Upper lobe of left lung (tissue), 6 donors: Measurements from ENCODE around the gene PRDM16. TPM values are rescaled to one million over a fixed set of nuclear protein-coding genes. Genes with fewer than 3 reads are reported as not detected.

Source experiments
- ATAC-seq, 2 donors: fragments of 200-7000 bp; cut with Tn5 transposase; one replicate each; pipeline ENCODE4 v1.9.1; 2022; ENCODE audit warnings: mild to moderate bottlenecking in 2 of 2, moderate library complexity in 2 of 2; ENCODE audit not compliant: low FRiP score in 2 of 2
- DNase-seq, 2 donors: peaks; one replicate each; pipeline ENCODE4 v3.0.0-alpha.2; 2019 to 2020
- H3K27ac ChIP-seq, 4 donors: fragments of 200-600 bp; sonication (generic); one replicate each; pipeline ENCODE4 v1.5.1; 2016 to 2019
- H3K27me3 ChIP-seq, 4 donors: fragments of 200-600 bp; sonication (generic); one replicate each; pipeline ENCODE4 v1.5.1; 2017 to 2019
- H3K36me3 ChIP-seq, 4 donors: fragments of 200-600 bp; sonication (generic); one replicate each; pipeline ENCODE4 v1.5.1; 2016 to 2019
- H3K4me1 ChIP-seq, 4 donors: fragments of 200-600 bp; sonication (generic); one replicate each; pipeline ENCODE4 v1.5.1; 2018 to 2019
- H3K4me3 ChIP-seq, 4 donors: fragments of 200-600 bp; sonication (generic); one replicate each; pipeline ENCODE4 v1.5.1; 2017 to 2019; ENCODE audit warnings: mild to moderate bottlenecking in 2 of 4, moderate library complexity in 1 of 4
- H3K9me3 ChIP-seq, 4 donors: fragments of 200-600 bp; sonication (generic); one replicate each; pipeline ENCODE4 v1.5.1; 2018 to 2019
- CTCF ChIP-seq, 6 experiments: fragments of 450-650 bp in 4 of 6; fragments of 200-600 bp in 2 of 6; sonication (generic) in 2 of 6; IDR thresholded peaks; one replicate each; pipeline ENCODE4 v1.5.1; 2016 to 2019; ENCODE audit warnings: antibody characterized with exemption in 6 of 6
- EP300 ChIP-seq, 4 donors: sonication (generic); formaldehyde crosslinking; IDR thresholded peaks; one replicate each; pipeline ENCODE4 v1.5.1; 2017; ENCODE audit warnings: antibody characterized with exemption in 4 of 4, control low read depth in 2 of 4
- POLR2A ChIP-seq, 4 donors: fragments of 450-650 bp; IDR thresholded peaks; one replicate each; pipeline ENCODE4 v1.5.1; 2016 to 2017; ENCODE audit warnings: antibody characterized with exemption in 4 of 4, mild to moderate bottlenecking in 2 of 4
- POLR2AphosphoS5 ChIP-seq, 2 donors: sonication (generic); formaldehyde crosslinking; IDR thresholded peaks; one replicate each; pipeline ENCODE4 v1.5.1; 2017; ENCODE audit warnings: antibody characterized with exemption in 2 of 2
- WGBS, 2 donors: methylation state at CpG; one replicate each; pipeline ENCODE4 v1.1.5; 2017 to 2018; 5-methylcytosine and 5-hydroxymethylcytosine counted together
- total RNA-seq, 6 donors: library from RNA; depleted of rRNA in 4 of 6; stranded (reverse); fragments of >200 nt in 4 of 6; gene quantifications; one replicate each; pipeline versions ENCODE4 v1.1.0 to v1.2.1, GENCODE V29; 2016 to 2021
- donor health status: DM: no; HTN: no; CAD: no; lungs with moderate emphysema.
- donor health status: DM: no; HTN: yes; CAD: no; lungs with severe emphysema.

The PRDM16 gene
- total RNA-seq, 6 donors from 2014 or later: 12.3 to 54.5 (median 21.2) TPM

GRCh38 chr1:3441880-3442279 is 372.9 kb downstream of the PRDM16 start:
- TF ChIP-seq EP300 (IDR thresholded peaks at IDR 0.05) (no peak), POLR2A (IDR thresholded peaks at IDR 0.05) (no peak), POLR2AphosphoS5 (IDR thresholded peaks at IDR 0.05) (no peak), CTCF (IDR thresholded peaks at IDR 0.05) (no peak)
- 77 to 79% methylated on average over 4 to 8 of the region's 8 CpGs for WGBS, 2 donors
- peaks cover 0 to 4% (median 0%) of the 10 kb centered on the region in 4 donors for H3K27me3 ChIP-seq

DNA sequence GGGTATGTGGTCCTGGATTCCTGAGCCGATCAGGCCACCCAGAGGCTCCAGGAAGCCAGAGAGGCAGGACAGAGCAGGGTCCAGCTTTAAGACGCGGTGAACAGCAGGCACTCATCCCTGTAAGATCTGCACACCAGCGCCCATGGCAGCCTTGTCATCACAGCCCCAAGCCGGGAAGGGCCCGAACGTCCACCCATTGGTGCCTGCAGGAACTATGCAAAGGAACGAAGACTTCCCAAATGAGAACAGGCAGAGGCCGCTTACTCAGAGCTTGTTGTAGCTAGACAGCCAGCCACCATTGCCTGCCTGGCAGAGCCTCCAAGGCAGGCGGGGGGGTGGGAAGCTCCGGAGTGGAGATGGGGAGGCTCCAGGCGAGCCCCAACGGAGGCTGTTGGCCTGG is 373.3 kb downstream of the PRDM16 start:
- Histone ChIP-seq H3K9me3 (no peaks in the 10 kb centered on the region), H3K27me3 (peaks cover 0 to 4% (median 0%) of the 10 kb centered on the region in 4 donors), H3K36me3 (no peaks in the 10 kb centered on the region), H3K4me3 (no peak overlapping the region), H3K27ac (no peak overlapping the region), H3K4me1 (no peaks in the 10 kb centered on the region)
- TF ChIP-seq EP300 (IDR thresholded peaks at IDR 0.05): no peak
- TF ChIP-seq CTCF (IDR thresholded peaks at IDR 0.05): no peak
- no peak for TF ChIP-seq POLR2A (IDR thresholded peaks at IDR 0.05)
- no peak for TF ChIP-seq POLR2AphosphoS5 (IDR thresholded peaks at IDR 0.05)
- ATAC-seq (no peak), DNase-seq (peak in 1 of 2 donors; percentile 44)
- 71 to 77% methylated on average over 5 to 13 of the region's 13 CpGs for WGBS, 2 donors

More at GRCh38 chr1:3441880-3442279, 372.9 kb downstream of the PRDM16 start:
- Histone ChIP-seq H3K4me3 (no peak overlapping the region), H3K4me1 (no peaks in the 10 kb centered on the region), H3K36me3 (no peaks in the 10 kb centered on the region), H3K27ac (no peak overlapping the region), H3K9me3 (no peaks in the 10 kb centered on the region)
- DNase-seq: no peak
- ATAC-seq: no peak

DNA sequence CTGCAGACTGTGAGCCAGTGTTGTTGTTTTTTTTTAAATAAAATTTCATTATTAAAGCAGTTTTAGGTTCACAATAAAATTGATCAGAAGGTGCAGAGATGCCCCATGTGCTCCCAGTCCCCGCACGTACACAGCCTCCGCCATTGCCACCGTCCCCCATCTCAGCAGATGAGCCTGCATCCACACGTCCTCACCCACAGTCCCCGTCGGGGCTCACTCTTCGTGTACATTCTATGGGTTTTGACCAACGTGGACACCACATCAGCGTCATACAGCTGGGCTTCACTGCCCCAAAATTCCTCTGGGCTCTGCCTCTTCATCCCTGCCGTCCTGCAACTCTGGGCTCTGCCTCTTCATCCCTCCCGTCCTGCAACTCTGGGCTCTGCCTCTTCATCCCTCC is 373.9 kb downstream of the PRDM16 start:
- DNase-seq: no peak
- Histone ChIP-seq H3K4me3 (no peak overlapping the region), H3K4me1 (no peaks in the 10 kb centered on the region), H3K36me3 (no peaks in the 10 kb centered on the region), H3K27me3 (peaks cover 0 to 4% (median 0%) of the 10 kb centered on the region in 4 donors), H3K9me3 (no peaks in the 10 kb centered on the region), H3K27ac (no peak overlapping the region)
- 79 to 83% methylated on average over 12 of the region's 12 CpGs for WGBS, 2 donors
- TF ChIP-seq POLR2AphosphoS5 (IDR thresholded peaks at IDR 0.05): no peak
- no peak for TF ChIP-seq EP300 (IDR thresholded peaks at IDR 0.05)
- ATAC-seq: no peak

DNA sequence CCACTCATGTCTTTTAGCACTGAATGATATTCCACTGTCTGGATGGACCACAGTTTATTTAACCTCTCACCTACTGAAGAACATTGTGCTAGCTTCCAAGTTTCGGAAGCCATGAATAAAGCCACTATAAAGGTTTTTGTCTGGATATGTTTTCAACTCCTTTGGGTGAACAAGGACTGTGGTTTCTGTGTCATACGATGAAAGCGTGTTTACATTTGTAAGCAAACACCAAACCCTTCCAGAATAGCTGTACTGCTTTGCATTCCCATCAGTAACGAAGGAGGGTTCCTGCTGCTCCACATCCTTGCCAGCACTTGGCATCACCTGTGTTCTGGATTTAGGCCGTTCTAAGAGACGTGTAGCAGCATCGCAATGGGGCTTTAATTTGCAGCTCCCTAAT is 374.8 kb downstream of the PRDM16 start:
- ATAC-seq: no peak
- Histone ChIP-seq H3K36me3 (no peaks in the 10 kb centered on the region), H3K4me1 (no peaks in the 10 kb centered on the region), H3K4me3 (no peak overlapping the region), H3K27ac (no peak overlapping the region), H3K27me3 (peaks cover 0 to 4% (median 0%) of the 10 kb centered on the region in 4 donors), H3K9me3 (no peaks in the 10 kb centered on the region)
- TF ChIP-seq EP300 (IDR thresholded peaks at IDR 0.05) (no peak), CTCF (IDR thresholded peaks at IDR 0.05) (no peak), POLR2A (IDR thresholded peaks at IDR 0.05) (no peak), POLR2AphosphoS5 (IDR thresholded peaks at IDR 0.05) (no peak)
- no peak for DNase-seq
- WGBS, 2 donors: 69 to 78% methylated on average over 7 of the region's 7 CpGs

DNA sequence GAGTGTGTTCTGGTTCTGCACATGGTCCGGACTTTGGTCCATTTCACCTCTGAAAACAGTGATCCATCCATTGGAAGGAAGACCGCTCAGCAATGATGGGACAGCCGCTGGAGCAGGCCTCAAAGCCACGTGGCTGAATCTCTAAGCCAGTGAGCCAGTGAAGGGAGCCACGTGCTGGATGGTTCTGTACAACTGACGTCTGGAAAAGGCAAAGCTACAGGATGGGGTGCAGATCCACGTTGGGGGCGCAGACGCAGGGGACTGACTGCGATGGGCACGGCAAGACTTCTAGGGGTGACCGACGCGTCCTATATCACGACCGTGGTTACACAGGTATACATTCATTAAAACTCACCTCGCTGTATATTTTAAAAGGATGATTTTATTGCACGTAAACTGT is 375.3 kb downstream of the PRDM16 start:
- 87 to 90% methylated on average over 18 of the region's 18 CpGs for WGBS, 2 donors
- Histone ChIP-seq H3K27me3 (peaks cover 0 to 4% (median 0%) of the 10 kb centered on the region in 4 donors), H3K36me3 (no peaks in the 10 kb centered on the region), H3K27ac (no peak overlapping the region), H3K4me3 (no peak overlapping the region), H3K9me3 (no peaks in the 10 kb centered on the region), H3K4me1 (no peaks in the 10 kb centered on the region)
- TF ChIP-seq POLR2AphosphoS5 (IDR thresholded peaks at IDR 0.05) (no peak), CTCF (IDR thresholded peaks at IDR 0.05) (no peak), POLR2A (IDR thresholded peaks at IDR 0.05) (no peak)
- DNase-seq (no peak), ATAC-seq (no peak)
